DOHH2 (cell line): ENCODE data around the gene ITGAV.

ENCODE experiments used
- CTCF ChIP-seq: fragments of 200-600 bp; sonication (generic); IDR thresholded peaks from one replicate; pipeline ENCODE4 v1.5.1; 2014; ENCODE audit warnings: antibody characterized with exemption, mild to moderate bottlenecking, low read depth, low read length; ENCODE audit not compliant: poor library complexity, severe bottlenecking
- EZH2phosphoT487 ChIP-seq: fragments of 200-600 bp; sonication (generic); IDR thresholded peaks from 2 replicates; pipeline ENCODE4 v1.6.1; 2017; ENCODE audit warnings: borderline replicate concordance, mild to moderate bottlenecking, antibody characterized with exemption, low read length, moderate library complexity, mixed read lengths

GRCh38 chr2:186610785-186611184, 20.9 kb downstream of the ITGAV start:
- TF ChIP-seq CTCF (no peak), EZH2phosphoT487 (no peak)
